Measurements from ENCODE around the gene TMEM156.

TMEM156 gene

DNA sequence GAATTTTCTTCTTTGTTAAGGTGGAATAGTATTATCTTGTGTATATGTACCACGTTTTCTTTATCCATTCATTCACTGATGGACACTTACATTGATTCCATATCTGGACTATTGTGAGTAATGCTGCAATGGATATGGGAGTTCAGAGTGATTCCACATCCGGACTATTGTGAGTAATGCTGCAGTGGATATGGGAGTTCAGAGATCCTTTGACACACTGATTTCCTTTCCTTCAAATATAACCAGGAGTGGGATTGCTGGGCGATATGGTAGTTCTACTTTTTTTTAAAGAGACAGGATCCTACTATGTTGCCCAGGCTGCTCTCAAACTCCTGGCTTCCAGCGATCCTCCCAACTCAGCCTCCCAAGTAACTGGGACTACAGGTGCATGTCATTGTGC lies 12.1 kb downstream of the TMEM156 start:
- H3K27ac ChIP-seq (ENCODE audit: extremely low read depth, low read depth, low read length): no peak overlapping the region
- POLR2A ChIA-PET: no interaction called here
- no peak overlapping the region for H3K4me3 ChIP-seq (ENCODE audit: low read depth, low read length)
- TF ChIP-seq, protein P1, sequence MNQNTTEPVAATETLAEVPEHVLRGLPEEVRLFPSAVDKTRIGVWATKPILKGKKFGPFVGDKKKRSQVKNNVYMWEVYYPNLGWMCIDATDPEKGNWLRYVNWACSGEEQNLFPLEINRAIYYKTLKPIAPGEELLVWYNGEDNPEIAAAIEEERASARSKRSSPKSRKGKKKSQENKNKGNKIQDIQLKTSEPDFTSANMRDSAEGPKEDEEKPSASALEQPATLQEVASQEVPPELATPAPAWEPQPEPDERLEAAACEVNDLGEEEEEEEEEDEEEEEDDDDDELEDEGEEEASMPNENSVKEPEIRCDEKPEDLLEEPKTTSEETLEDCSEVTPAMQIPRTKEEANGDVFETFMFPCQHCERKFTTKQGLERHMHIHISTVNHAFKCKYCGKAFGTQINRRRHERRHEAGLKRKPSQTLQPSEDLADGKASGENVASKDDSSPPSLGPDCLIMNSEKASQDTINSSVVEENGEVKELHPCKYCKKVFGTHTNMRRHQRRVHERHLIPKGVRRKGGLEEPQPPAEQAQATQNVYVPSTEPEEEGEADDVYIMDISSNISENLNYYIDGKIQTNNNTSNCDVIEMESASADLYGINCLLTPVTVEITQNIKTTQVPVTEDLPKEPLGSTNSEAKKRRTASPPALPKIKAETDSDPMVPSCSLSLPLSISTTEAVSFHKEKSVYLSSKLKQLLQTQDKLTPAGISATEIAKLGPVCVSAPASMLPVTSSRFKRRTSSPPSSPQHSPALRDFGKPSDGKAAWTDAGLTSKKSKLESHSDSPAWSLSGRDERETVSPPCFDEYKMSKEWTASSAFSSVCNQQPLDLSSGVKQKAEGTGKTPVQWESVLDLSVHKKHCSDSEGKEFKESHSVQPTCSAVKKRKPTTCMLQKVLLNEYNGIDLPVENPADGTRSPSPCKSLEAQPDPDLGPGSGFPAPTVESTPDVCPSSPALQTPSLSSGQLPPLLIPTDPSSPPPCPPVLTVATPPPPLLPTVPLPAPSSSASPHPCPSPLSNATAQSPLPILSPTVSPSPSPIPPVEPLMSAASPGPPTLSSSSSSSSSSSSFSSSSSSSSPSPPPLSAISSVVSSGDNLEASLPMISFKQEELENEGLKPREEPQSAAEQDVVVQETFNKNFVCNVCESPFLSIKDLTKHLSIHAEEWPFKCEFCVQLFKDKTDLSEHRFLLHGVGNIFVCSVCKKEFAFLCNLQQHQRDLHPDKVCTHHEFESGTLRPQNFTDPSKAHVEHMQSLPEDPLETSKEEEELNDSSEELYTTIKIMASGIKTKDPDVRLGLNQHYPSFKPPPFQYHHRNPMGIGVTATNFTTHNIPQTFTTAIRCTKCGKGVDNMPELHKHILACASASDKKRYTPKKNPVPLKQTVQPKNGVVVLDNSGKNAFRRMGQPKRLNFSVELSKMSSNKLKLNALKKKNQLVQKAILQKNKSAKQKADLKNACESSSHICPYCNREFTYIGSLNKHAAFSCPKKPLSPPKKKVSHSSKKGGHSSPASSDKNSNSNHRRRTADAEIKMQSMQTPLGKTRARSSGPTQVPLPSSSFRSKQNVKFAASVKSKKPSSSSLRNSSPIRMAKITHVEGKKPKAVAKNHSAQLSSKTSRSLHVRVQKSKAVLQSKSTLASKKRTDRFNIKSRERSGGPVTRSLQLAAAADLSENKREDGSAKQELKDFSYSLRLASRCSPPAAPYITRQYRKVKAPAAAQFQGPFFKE (tag by site-specific recombination; IDR thresholded peaks at IDR 0.05; ENCODE audit: borderline replicate concordance): no peak
- no peak for TF ChIP-seq ZBTB1 (tag by site-specific recombination; IDR thresholded peaks at IDR 0.05)
- TF ChIP-seq, protein P2, sequence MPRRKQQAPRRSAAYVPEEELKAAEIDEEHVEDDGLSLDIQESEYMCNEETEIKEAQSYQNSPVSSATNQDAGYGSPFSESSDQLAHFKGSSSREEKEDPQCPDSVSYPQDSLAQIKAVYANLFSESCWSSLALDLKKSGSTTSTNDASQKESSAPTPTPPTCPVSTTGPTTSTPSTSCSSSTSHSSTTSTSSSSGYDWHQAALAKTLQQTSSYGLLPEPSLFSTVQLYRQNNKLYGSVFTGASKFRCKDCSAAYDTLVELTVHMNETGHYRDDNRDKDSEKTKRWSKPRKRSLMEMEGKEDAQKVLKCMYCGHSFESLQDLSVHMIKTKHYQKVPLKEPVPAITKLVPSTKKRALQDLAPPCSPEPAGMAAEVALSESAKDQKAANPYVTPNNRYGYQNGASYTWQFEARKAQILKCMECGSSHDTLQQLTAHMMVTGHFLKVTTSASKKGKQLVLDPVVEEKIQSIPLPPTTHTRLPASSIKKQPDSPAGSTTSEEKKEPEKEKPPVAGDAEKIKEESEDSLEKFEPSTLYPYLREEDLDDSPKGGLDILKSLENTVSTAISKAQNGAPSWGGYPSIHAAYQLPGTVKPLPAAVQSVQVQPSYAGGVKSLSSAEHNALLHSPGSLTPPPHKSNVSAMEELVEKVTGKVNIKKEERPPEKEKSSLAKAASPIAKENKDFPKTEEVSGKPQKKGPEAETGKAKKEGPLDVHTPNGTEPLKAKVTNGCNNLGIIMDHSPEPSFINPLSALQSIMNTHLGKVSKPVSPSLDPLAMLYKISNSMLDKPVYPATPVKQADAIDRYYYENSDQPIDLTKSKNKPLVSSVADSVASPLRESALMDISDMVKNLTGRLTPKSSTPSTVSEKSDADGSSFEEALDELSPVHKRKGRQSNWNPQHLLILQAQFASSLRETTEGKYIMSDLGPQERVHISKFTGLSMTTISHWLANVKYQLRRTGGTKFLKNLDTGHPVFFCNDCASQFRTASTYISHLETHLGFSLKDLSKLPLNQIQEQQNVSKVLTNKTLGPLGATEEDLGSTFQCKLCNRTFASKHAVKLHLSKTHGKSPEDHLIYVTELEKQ (tag by site-specific recombination; IDR thresholded peaks at IDR 0.05; ENCODE audit: borderline replicate concordance): no peak
- TF ChIP-seq ZNF132 (tag by site-specific recombination; IDR thresholded peaks at IDR 0.05; ENCODE audit: borderline replicate concordance): no peak
- no peak for TF ChIP-seq ZNF266 (tag by site-specific recombination; IDR thresholded peaks at IDR 0.05; ENCODE audit: low read depth)
- TF ChIP-seq ZNF585B (tag by site-specific recombination; IDR thresholded peaks at IDR 0.05): no peak
- TF ChIP-seq, protein P3, sequence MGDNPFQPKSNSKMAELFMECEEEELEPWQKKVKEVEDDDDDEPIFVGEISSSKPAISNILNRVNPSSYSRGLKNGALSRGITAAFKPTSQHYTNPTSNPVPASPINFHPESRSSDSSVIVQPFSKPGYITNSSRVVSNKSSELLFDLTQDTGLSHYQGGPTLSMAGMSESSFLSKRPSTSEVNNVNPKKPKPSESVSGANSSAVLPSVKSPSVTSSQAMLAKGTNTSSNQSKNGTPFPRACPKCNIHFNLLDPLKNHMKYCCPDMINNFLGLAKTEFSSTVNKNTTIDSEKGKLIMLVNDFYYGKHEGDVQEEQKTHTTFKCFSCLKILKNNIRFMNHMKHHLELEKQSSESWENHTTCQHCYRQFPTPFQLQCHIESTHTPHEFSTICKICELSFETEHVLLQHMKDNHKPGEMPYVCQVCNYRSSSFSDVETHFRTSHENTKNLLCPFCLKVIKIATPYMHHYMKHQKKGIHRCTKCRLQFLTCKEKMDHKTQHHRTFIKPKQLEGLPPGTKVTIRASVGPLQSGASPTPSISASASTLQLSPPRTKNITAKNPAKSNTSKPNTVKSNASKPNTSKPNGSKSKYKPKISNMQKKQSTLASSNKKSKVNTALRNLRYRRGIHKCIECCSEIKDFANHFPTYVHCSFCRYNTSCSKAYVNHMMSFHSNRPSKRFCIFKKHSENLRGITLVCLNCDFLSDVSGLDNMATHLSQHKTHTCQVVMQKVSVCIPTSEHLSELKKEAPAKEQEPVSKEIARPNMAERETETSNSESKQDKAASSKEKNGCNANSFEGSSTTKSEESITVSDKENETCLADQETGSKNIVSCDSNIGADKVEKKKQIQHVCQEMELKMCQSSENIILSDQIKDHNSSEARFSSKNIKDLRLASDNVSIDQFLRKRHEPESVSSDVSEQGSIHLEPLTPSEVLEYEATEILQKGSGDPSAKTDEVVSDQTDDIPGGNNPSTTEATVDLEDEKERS (tag by site-specific recombination; IDR thresholded peaks at IDR 0.05): no peak
- no peaks in the 10 kb centered on the region for H3K36me3 ChIP-seq (ENCODE audit: control insufficient read depth in 2 of 2, insufficient read depth in 1 of 2, low read length in 2 of 2)
- no peaks in the 10 kb centered on the region for H3K9me3 ChIP-seq (ENCODE audit: control insufficient read depth, insufficient read depth, low read depth, low read length)
- CTCF ChIA-PET: no interaction called here
- H3K4me1 ChIP-seq (ENCODE audit: control insufficient read depth, insufficient read depth, low read length): no peaks in the 10 kb centered on the region

DNA sequence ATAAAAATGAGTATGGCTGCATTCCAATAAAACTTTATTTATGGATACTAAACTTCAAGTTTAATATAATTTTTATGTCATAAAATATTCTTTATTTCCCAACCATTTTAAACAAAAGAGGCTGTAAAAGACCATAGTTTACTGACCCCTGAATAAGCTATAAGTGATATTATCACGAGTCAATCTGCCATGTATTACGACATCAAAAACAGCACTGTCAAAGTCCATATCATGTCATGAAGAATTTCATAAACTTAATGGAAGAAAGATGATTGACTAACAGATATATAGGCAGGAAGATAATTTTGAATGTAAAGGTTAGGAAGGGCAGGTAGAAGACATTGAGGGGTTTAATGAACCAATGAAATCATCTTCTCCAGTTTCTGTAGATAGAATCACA lies 18.2 kb downstream of the TMEM156 start:
- H3K9me3 ChIP-seq (ENCODE audit: control insufficient read depth, insufficient read depth, low read depth, low read length): no peaks in the 10 kb centered on the region
- no peak overlapping the region for H3K27ac ChIP-seq (ENCODE audit: extremely low read depth, low read depth, low read length)
- H3K36me3 ChIP-seq (ENCODE audit: control insufficient read depth in 2 of 2, insufficient read depth in 1 of 2, low read length in 2 of 2): no peaks in the 10 kb centered on the region
- CTCF ChIA-PET: interaction anchor here (0.8 kb wide), 1 partner anchor 121 kb away, joined by 3 read pairs; no protein-coding TSS in a partner anchor
- POLR2A ChIA-PET: no interaction called here
- H3K4me3 ChIP-seq (ENCODE audit: low read depth, low read length): no peak overlapping the region
- no peaks in the 10 kb centered on the region for H3K4me1 ChIP-seq (ENCODE audit: control insufficient read depth, insufficient read depth, low read length)
- TF ChIP-seq ZNF549 (tag by site-specific recombination; IDR thresholded peaks at IDR 0.05) (no peak), ZNF426 (tag by site-specific recombination; IDR thresholded peaks at IDR 0.05) (no peak), ZNF366 (tag by site-specific recombination; conservative IDR thresholded peaks at IDR 0.05) (no peak), ZNF501 (tag by site-specific recombination; IDR thresholded peaks at IDR 0.05) (no peak), WT1 (tag by site-specific recombination; IDR thresholded peaks at IDR 0.05) (no peak)
- TF ChIP-seq, protein P4, sequence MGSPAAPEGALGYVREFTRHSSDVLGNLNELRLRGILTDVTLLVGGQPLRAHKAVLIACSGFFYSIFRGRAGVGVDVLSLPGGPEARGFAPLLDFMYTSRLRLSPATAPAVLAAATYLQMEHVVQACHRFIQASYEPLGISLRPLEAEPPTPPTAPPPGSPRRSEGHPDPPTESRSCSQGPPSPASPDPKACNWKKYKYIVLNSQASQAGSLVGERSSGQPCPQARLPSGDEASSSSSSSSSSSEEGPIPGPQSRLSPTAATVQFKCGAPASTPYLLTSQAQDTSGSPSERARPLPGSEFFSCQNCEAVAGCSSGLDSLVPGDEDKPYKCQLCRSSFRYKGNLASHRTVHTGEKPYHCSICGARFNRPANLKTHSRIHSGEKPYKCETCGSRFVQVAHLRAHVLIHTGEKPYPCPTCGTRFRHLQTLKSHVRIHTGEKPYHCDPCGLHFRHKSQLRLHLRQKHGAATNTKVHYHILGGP (tag by site-specific recombination; IDR thresholded peaks at IDR 0.05): no peak
- TF ChIP-seq, protein P5, sequence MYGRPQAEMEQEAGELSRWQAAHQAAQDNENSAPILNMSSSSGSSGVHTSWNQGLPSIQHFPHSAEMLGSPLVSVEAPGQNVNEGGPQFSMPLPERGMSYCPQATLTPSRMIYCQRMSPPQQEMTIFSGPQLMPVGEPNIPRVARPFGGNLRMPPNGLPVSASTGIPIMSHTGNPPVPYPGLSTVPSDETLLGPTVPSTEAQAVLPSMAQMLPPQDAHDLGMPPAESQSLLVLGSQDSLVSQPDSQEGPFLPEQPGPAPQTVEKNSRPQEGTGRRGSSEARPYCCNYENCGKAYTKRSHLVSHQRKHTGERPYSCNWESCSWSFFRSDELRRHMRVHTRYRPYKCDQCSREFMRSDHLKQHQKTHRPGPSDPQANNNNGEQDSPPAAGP (tag by site-specific recombination; IDR thresholded peaks at IDR 0.05): no peak
- TF ChIP-seq, protein P6, sequence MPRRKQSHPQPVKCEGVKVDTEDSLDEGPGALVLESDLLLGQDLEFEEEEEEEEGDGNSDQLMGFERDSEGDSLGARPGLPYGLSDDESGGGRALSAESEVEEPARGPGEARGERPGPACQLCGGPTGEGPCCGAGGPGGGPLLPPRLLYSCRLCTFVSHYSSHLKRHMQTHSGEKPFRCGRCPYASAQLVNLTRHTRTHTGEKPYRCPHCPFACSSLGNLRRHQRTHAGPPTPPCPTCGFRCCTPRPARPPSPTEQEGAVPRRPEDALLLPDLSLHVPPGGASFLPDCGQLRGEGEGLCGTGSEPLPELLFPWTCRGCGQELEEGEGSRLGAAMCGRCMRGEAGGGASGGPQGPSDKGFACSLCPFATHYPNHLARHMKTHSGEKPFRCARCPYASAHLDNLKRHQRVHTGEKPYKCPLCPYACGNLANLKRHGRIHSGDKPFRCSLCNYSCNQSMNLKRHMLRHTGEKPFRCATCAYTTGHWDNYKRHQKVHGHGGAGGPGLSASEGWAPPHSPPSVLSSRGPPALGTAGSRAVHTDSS (tag by site-specific recombination; IDR thresholded peaks at IDR 0.05): no peak
- TF ChIP-seq, protein P7, sequence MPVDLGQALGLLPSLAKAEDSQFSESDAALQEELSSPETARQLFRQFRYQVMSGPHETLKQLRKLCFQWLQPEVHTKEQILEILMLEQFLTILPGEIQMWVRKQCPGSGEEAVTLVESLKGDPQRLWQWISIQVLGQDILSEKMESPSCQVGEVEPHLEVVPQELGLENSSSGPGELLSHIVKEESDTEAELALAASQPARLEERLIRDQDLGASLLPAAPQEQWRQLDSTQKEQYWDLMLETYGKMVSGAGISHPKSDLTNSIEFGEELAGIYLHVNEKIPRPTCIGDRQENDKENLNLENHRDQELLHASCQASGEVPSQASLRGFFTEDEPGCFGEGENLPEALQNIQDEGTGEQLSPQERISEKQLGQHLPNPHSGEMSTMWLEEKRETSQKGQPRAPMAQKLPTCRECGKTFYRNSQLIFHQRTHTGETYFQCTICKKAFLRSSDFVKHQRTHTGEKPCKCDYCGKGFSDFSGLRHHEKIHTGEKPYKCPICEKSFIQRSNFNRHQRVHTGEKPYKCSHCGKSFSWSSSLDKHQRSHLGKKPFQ (tag by site-specific recombination; IDR thresholded peaks at IDR 0.05): no peak
